GM12878 (cell line): Measurements from ENCODE around the gene PTPN2. TPM values are rescaled to one million over a fixed set of nuclear protein-coding genes. Genes with fewer than 3 reads are reported as not detected.

Experiments
- ATAC-seq: fragments of 200-7000 bp; cut with Tn5 transposase; 3 replicates; pipeline ENCODE4 v1.9.1; 2020; ENCODE audit warnings: mild to moderate bottlenecking, moderate library complexity
- BruUV-seq: library from RNA; stranded (reverse); fragments of 400-500 nt; replicated peaks from 2 replicates; lab custom pipeline; 2021; lab: Mats Ljungman, UMichigan
- CTCF ChIA-PET: fragments of 300-600 bp; sonication (Branson Sonifier 250); formaldehyde crosslinking; extraction: SDS; loops from one replicate; lab custom pipeline; 2021; ENCODE audit warnings: inconsistent platforms; lab: Yijun Ruan, JAX
- POLR2A ChIA-PET: fragments of 350-600 bp; formaldehyde crosslinking; extraction: SDS; loops from one replicate; lab custom pipeline; 2021; ENCODE audit warnings: inconsistent platforms; lab: Charles Lee
- RAD21 ChIA-PET: fragments of 300-600 bp; sonication (Branson Sonifier 250); formaldehyde crosslinking; loops from one replicate; lab custom pipeline; 2023; ENCODE audit warnings: antibody characterized with exemption; ENCODE audit not compliant: unreplicated experiment; lab: Charles Lee
- SMC1A ChIA-PET: fragments of 300-600 bp; sonication (Branson Sonifier 250); formaldehyde crosslinking; loops from one replicate; lab custom pipeline; 2023; ENCODE audit not compliant: unreplicated experiment, uncharacterized antibody; lab: Charles Lee
- DNase-seq: peaks from one replicate; pipeline ENCODE4 v3.0.0-alpha.2; 2011; ENCODE audit warnings: low read depth, low spot score
- FAIRE-seq: peaks from 3 replicates; lab custom pipeline; 2011; peaks lifted over from hg19 to GRCh38; lab: Jason Lieb, UNC
- H2AFZ ChIP-seq: 2 replicates; pipeline ENCODE4 v1.6.0; 2011; ENCODE audit warnings: low read depth, low read length, control low read depth; ENCODE audit not compliant: control insufficient read depth
- H3K27ac ChIP-seq: 2 replicates; pipeline ENCODE4 v1.5.1; 2011; ENCODE audit warnings: control low read depth; ENCODE audit not compliant: control insufficient read depth, insufficient read depth
- H3K27me3 ChIP-seq, 2 experiments: replicated peaks in 1 of 2; 2 replicates each; pipeline versions ENCODE4 v1.6.0 to v1.6.1; 2011; ENCODE audit warnings: low read length in 1 of 2; ENCODE audit not compliant: control insufficient read depth in 2 of 2, insufficient read depth in 2 of 2
- H3K36me3 ChIP-seq, 2 experiments: 2 replicates each; pipeline ENCODE4 v1.5.1; 2011; ENCODE audit warnings: low read length in 1 of 2; ENCODE audit not compliant: control insufficient read depth in 2 of 2, insufficient read depth in 2 of 2
- H3K4me1 ChIP-seq: 2 replicates; pipeline ENCODE4 v1.6.1; 2011; ENCODE audit warnings: mild to moderate bottlenecking, low read length, moderate library complexity, mixed read lengths; ENCODE audit not compliant: control insufficient read depth, insufficient read depth
- H3K4me2 ChIP-seq: 2 replicates; pipeline ENCODE4 v1.6.0; 2011; ENCODE audit warnings: control low read depth; ENCODE audit not compliant: control insufficient read depth, insufficient read depth
- H3K4me3 ChIP-seq: fragments of 200-600 bp; sonication (generic); 2 replicates; pipeline ENCODE4 v1.5.1; 2016
- H3K79me2 ChIP-seq: 2 replicates; pipeline ENCODE4 v1.6.0; 2011; ENCODE audit warnings: low read length; ENCODE audit not compliant: control insufficient read depth, insufficient read depth
- H3K9ac ChIP-seq: 2 replicates; pipeline ENCODE4 v1.8.0; 2011; ENCODE audit warnings: low read length, control low read depth, mixed read lengths; ENCODE audit not compliant: control insufficient read depth, insufficient read depth
- H3K9me3 ChIP-seq: replicated peaks from 3 replicates; pipeline ENCODE4 v1.5.1; 2011; ENCODE audit warnings: mild to moderate bottlenecking, low read length; ENCODE audit not compliant: control insufficient read depth, insufficient read depth
- H4K20me1 ChIP-seq: 2 replicates; pipeline ENCODE4 v1.6.0; 2011; ENCODE audit not compliant: control insufficient read depth, insufficient read depth
- ASH2L ChIP-seq: fragments of 300-600, 200-600 bp; sonication (generic); IDR thresholded peaks from 2 replicates; pipeline ENCODE4 v1.6.1; 2017; ENCODE audit warnings: low read depth, mild to moderate bottlenecking, borderline replicate concordance
- ATF2 ChIP-seq: IDR thresholded peaks from 2 replicates; pipeline ENCODE4 v1.6.1; 2012; ENCODE audit warnings: low read length, inconsistent platforms
- BCL11A ChIP-seq: IDR thresholded peaks from 2 replicates; pipeline ENCODE4 v1.6.1; 2011; ENCODE audit warnings: low read depth, low read length
- CEBPZ ChIP-seq: fragments of 150-350 bp; IDR thresholded peaks from 2 replicates; pipeline ENCODE4 v1.6.1; 2016; ENCODE audit warnings: low read depth, low read length
- HDAC2 ChIP-seq: fragments of 200-600 bp; sonication (generic); IDR thresholded peaks from 2 replicates; pipeline ENCODE4 v1.6.1; 2017
- IKZF1 ChIP-seq: fragments of 450-650 bp; conservative IDR thresholded peaks from 2 replicates; pipeline ENCODE4 v1.6.1; 2017; ENCODE audit warnings: antibody characterized with exemption, mild to moderate bottlenecking
- MXI1 ChIP-seq: fragments of 150-350 bp; IDR thresholded peaks from 2 replicates; pipeline ENCODE4 v1.6.1; 2011; ENCODE audit warnings: low read depth, mild to moderate bottlenecking, inconsistent platforms, low read length, improper control_type of control experiment
- NR2C2 ChIP-seq: IDR thresholded peaks from 2 replicates; pipeline ENCODE4 v1.6.1; 2011; ENCODE audit warnings: borderline replicate concordance, low read depth; ENCODE audit not compliant: control insufficient read depth, insufficient read length
- TCF3 ChIP-seq: IDR thresholded peaks from 2 replicates; pipeline ENCODE4 v1.6.1; 2012; ENCODE audit warnings: low read depth, mild to moderate bottlenecking, low read length, borderline replicate concordance; ENCODE audit not compliant: insufficient read depth
- YY1 ChIP-seq: IDR thresholded peaks from 2 replicates; pipeline ENCODE4 v1.6.1; 2011; ENCODE audit warnings: low read depth, mild to moderate bottlenecking, low read length
- ZNF687 ChIP-seq: fragments of 450-650 bp; IDR thresholded peaks from 2 replicates; pipeline ENCODE4 v1.6.1; 2017; ENCODE audit warnings: mild to moderate bottlenecking, moderate library complexity
- WGBS: methylation state at CpG from one replicate; pipeline ENCODE4 v1.1.6; 2016; ENCODE audit warnings: low lambda C conversion rate; ENCODE audit not compliant: insufficient replicate concordance, insufficient coverage; ENCODE audit errors: missing lambda C conversion rate; 5-methylcytosine and 5-hydroxymethylcytosine counted together
- in situ Hi-C: fragments of 300-500 bp; cut with MboI; formaldehyde crosslinking; loops from 9 replicates; pipeline ENCODE4 v1.14.3; 2018; ENCODE audit warnings: mixed read lengths
- intact Hi-C: fragments of 100-400 bp; cut with micrococcal nuclease; formaldehyde crosslinking; loops from one replicate; pipeline ENCODE4 v1.14.2; 2022; ENCODE audit not compliant: unreplicated experiment
- polyA plus RNA-seq, 11 experiments: library from polyadenylated mRNA; depleted of rRNA in 4 of 11; unstranded in 6 of 11; stranded (reverse) in 5 of 11; fragments of >200 nt; fragmentation: Nextera tagmentation in 4 of 11; fragmentation: Illumina TruSeq in 1 of 11; extraction: Ambion mirVana in 4 of 11; extraction: Trizol in 1 of 11; gene quantifications; 1 replicate in 1 of 11; 2 replicates in 10 of 11; pipeline versions ENCODE4 v1.2.1 to v1.2.3, GENCODE V29; 2011 to 2016; ENCODE audit warnings: inconsistent platforms in 2 of 11, missing spikeins in 2 of 11, low read depth in 1 of 11
- total RNA-seq, 4 experiments: library from RNA; depleted of rRNA in 3 of 4; stranded (reverse); fragments of >200 nt in 3 of 4; fragmentation: Illumina TruSeq in 1 of 4; extraction: Trizol in 1 of 4; gene quantifications; 2 replicates each; pipeline versions ENCODE4 v1.2.1 to v1.2.3, GENCODE V29; 2013 to 2021
- TF ChIP-seq, protein P1 (sequence below): IDR thresholded peaks from 2 replicates; pipeline ENCODE4 v1.6.1; 2011; ENCODE audit warnings: low read depth, low read length, improper control_type of control experiment, borderline replicate concordance

The PTPN2 gene
- total and polyA plus RNA-seq, 10 of the 15 experiments (the other 5 are each of a cell fraction or from before 2014, with no cell fraction given) = 46.5 to 86.7 (median 64.6) TPM

DNA sequence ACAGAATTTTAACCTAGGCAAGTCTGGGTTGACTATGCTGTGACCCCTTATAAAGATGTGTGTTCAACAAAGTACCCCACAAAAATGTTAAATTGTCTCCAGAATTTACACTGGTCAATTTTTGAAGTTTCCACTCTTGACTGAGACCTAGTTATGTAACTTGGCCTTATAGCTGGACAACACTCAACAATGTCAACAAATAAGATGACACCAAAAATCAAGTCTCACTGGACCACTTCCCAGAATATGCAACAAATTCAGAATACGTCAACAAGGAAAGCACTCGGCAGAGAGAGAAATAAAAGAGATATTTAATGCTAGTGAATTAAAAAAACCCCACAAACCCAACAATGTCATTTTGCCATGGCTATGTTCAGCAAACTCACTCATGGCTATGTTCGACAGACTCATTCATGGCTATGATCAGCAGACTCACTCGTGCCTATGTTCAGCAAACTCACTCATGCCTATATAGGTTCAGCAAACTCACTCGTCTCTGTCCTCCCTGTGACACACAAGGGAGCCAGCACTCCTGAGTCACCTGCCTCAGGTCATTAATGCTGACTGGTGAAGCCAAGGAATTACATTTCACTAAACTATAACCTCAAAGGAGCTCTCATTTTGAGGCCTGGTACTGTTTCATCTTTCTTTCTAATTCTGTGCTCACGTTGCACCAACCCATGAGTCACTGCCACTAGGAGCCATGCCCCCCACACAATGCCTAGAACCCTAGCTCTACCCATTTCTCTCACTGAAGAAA, 72.7 kb downstream of the PTPN2 start:
- H2AFZ ChIP-seq = no peak overlapping the region
- H3K36me3 ChIP-seq = peaks cover 3 to 10% of the 10 kb centered on the region in 2 experiments
- 76% methylated on average over 6 of the region's 6 CpGs for WGBS
- intact Hi-C loops = no loop called here
- no TSS peak for BruUV-seq
- no peak overlapping the region for H3K4me3 ChIP-seq
- no peak overlapping the region for H3K4me2 ChIP-seq
- in situ Hi-C loops = no loop called here
- no peaks in the 10 kb centered on the region for H3K4me1 ChIP-seq
- POLR2A ChIA-PET = no interaction called here
- no peaks in the 10 kb centered on the region for H3K27me3 ChIP-seq
- DNase-seq (no peak), ATAC-seq (no peak), FAIRE-seq (no peak)
- SMC1A ChIA-PET = interaction anchor here (1.2 to 1.3 kb wide), 3 partner anchors 13 to 71 kb away, joined by 3 to 5 read pairs (median 4); no protein-coding TSS in a partner anchor
- H3K79me2 ChIP-seq = no peaks in the 10 kb centered on the region
- no peaks in the 10 kb centered on the region for H4K20me1 ChIP-seq
- H3K9ac ChIP-seq = no peak overlapping the region
- CTCF ChIA-PET = no interaction called here
- no peaks in the 10 kb centered on the region for H3K9me3 ChIP-seq
- RAD21 ChIA-PET = interaction anchor here (1.3 kb wide), 1 partner anchor 8 kb away, joined by 3 read pairs; no protein-coding TSS in a partner anchor
- no peak overlapping the region for H3K27ac ChIP-seq
- TF ChIP-seq MXI1 (no peak), IKZF1 (no peak), ATF2 (no peak), YY1 (no peak), HDAC2 (no peak), BCL11A (no peak), CEBPZ (no peak), TCF3 (no peak), NR2C2 (no peak), ZNF687 (no peak), ASH2L (no peak)
- TF ChIP-seq, protein P1, sequence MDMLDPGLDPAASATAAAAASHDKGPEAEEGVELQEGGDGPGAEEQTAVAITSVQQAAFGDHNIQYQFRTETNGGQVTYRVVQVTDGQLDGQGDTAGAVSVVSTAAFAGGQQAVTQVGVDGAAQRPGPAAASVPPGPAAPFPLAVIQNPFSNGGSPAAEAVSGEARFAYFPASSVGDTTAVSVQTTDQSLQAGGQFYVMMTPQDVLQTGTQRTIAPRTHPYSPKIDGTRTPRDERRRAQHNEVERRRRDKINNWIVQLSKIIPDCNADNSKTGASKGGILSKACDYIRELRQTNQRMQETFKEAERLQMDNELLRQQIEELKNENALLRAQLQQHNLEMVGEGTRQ = no peak
